Measurements from ENCODE around the gene EPB41L5.
"Not testable (repeated sequence)": the region's sequence is repeated elsewhere in the genome, so short reads cannot be mapped to it uniquely, and the experiment has no call there.

The EPB41L5 gene

DNA sequence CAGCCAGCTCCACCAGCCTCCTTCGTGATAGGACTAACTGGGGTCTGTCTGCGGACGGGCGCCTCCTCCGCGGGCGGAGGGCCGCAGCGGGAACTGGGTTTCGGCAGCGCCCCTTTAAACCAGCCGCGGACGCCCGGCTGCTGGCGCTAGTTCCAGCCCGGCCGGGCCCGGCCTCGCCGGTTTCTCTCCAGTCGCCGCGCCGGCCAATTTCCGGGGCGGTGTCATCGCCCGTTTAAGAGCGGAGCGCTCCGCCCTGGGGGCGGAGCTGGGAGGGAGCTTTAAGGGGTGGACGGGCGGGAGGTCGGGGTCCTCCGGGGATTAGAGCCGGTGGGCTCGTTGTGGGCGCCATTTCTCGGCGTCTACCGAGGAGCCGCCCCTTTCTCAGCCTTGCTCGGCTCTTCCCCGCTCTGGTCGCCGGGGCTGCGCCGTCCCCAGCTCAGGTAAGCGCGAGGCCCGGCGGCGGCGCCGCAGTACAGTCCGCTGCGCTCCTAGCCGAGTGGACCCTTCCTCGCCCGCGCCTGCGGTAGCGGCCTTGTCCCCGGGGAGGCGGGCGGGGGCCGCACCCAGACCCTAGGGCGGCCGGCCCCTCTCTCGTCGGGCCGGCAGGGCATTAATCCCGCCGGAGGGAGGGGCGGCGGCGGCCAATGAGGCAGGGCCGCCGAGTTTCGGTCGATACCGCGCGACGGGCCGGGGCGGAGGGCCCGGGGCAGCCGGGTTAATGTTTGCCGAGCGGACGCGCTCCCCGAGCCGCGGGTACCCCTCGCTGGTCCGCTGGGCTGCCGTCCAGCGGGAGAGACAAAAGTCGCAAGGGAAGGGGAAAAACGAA is at the start of gene EPB41L5:
EPB41L5 (plus strand) TSS at position 307 of the 826 bp plus-strand sequence. CDS start 6,008 bp downstream, outside the sequence.
- peak; percentile 97 for DNase-seq (ENCODE audit: low spot score)

DNA sequence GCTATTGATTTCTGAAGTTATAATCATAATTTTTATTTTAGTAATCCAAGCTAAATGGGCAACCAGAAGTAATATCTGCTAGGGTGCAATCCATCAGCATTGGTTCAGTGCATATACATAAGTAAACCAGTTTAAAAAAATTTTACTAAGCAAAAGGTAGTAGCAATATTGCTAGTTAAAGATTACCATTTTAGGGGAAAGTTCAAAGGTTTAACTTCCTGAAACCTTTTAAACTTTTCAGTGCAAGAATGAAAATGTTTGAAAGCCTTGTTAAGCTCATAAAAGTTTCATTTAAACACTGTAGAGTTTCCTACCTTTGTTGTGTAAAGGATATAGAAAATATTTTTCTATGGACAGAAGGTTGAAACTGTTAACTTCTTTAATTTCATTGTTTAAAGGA is 31.0 kb upstream of the EPB41L5 start:
- no peak for DNase-seq (ENCODE audit: low spot score)

DNA sequence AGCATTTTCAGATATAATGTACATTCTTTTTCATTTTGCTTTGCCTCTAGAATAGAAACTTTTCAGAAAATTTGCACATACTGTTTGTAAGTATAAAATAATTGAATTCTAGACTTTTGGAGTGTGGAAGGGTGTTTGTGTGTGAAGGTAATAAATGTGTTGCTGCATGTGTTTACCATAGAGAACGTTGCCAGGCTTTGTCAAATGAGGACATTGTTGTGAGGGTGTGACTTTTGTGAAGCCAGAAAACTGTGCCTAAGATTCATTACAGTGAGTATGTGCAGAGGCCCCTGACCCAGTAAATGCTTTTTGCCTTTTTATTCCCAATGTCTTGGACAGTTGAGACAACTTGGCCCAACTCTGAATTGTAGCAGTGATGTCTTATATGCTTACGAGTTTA is 30.4 kb upstream of the EPB41L5 start:
- DNase-seq (ENCODE audit: low spot score) = no peak

DNA sequence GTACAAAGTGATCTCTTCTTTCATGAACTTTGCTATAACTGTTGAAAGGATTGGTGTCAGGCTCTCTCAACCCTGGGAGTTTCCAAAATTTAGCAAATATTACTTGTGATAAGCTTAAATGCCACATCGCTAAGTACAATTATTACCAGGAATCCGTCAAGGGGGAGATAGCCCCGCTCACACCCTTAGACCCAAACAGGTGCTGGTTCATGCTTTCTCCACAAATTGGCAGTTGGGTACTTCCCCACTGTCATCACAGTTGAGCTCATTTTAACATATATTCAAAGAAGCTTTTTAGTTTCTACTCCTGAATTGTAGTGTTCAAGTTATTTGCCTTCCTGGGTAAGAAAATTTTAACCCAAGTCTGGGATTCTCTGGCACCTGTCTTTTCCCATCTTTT is 29.8 kb upstream of the EPB41L5 start:
- no peak for DNase-seq (ENCODE audit: low spot score)

DNA sequence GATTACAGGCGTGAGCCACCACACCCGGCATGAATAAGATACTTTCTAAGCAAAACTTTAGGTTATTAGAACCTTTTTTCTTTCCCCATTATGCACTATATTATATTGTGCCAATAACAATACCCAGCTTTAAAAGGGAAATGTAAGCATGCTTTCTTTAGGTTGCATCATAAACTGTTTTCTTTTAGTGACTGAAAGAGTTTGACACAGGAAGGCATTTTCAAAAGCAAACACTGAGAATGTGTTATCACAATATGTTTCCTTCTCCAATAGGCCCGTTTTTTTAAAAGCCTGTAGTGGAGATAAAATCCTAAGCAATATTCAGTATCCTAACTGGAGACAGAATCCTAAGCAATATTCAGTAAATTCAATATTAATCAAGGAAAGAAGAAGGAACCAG is 16.7 kb upstream of the EPB41L5 start:
- DNase-seq (ENCODE audit: low spot score) = no peak

DNA sequence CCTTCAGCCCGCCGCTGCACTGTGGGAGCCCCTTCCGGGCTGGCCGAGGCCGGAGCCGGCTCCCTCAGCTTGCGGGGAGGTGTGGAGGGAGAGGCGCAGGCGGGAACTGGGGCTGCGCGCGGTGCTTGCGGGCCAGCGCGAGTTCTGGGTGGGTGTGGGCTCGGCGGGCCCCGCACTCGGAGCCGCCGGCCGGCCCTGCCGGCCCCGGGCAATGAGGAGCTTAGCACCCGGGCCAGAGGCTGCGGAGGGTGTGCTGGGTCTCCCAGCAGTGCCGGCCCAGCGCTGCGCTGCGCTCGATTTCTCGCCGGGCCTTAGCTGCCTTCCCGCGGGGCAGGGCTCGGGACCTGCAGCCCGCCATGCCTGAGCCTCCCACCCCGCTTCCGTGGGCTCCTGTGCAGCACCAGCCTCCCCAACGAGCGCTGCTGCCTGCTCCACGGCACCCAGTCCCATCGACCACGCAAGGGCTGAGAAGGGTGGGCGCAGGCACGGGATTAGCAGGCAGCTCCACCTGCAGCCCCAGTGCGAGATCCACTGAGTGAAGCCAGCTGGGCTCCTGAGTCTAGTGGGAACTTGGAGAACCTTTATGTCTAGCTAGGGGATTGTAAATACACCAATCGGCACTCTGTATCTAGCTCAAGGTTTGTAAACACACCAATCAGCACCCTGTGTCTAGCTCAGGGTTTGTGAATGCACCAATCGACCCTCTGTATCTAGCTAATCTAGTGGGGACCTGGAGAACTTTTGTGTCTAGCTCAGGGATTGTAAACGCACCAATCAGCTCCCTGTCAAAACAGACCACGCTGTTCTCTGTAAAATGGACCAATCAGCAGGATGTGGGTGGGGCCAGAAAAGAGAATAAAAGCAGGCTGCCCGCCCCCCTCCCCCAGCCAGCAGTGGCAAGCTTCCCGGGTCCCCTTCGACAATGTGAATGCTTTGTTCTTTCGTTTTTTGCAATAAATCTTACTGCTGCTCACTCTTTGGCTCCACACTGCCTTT is 15.7 kb upstream of the EPB41L5 start:
- not testable (repeated sequence) for DNase-seq (ENCODE audit: low spot score)

DNA sequence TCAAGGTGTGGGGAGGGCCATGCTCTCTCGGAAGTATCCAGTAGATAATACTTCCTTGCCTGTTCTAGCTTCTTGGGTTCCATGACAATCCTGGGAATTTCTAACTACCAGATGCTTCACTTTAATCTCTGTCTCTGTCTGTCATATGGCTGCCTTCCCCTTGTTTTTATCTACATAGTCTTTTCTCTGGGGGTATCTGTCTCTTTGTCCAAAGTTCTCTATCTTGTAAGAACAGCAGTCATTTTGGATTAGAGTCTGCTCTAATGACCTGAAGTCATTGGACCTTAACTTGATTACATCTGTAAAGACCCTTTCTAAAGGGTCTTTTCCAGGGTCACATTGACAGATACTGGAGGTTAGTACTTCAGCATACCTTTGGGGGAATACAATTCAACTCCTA is 11.4 kb upstream of the EPB41L5 start:
- DNase-seq (ENCODE audit: low spot score) = no peak

DNA sequence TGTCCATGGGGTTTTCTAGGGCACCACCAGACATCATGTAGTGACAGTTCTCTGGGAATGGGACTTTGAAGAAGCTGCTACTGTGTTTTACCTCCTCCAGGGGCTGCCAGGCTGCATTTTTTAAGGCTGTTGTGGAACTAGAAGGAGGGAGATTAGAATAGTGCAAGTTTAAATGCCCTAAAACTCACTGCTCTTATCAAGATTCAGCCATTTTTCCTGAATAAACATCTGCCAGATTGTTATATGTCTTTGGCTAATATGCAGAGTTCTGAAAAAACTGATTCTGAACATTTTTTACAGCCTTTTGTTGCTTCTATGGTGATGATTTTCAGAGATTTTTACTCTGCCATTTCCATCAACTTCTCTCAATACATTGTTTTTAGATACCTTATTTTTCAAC is 8.6 kb upstream of the EPB41L5 start:
- DNase-seq (ENCODE audit: low spot score) = no peak

DNA sequence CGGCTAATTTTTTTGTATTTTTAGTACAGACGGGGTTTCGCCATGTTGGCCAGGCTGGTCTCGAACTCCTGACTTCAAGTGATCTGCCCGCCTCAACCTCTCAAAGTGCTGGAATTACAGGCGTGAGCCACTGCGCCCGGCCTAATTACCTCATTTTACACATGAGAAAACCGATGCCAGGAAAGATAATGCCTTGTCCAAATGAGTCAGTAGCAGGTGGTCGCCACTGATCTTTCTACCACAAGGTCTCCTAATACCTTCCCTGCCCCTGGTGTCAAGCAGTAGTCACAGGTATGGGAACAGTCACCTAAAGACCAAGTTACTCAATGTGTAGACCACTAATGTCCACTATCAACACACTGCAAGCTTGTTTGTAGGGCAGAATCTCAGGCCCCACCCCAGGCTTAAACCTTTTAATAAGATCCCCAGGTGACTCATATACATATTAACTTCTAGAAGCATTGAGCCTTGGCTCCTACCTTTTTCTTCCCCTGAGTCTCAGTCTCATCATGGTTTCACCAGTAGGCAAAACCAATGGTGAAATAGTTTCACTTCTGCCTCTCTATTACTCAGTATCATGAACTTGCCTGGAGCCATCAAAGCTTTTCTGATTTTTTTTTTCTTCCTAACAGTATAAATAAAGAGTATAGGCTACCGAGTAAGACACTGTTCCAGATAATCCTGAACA is 6.9 kb upstream of the EPB41L5 start:
- DNase-seq (ENCODE audit: low spot score) = no peak

DNA sequence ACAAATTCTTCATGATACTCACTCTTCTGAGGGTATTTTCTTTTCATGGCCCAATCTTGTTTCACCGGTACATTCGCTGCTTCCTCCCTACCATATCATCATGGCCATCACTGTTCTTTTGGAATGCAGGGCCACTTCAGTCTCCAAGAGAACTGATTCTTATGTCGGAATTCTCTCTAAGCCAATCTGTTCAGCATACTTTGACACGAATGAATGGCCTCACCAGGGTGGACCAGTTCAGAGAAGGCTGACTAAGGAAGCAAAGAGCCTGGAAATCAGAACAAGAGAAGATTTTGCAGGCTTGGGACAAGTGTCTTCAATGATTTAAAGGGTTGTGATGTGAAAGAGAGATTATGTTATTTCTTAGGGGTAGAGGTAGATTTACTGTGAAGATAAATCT is 5.0 kb upstream of the EPB41L5 start:
- no peak for DNase-seq (ENCODE audit: low spot score)

DNA sequence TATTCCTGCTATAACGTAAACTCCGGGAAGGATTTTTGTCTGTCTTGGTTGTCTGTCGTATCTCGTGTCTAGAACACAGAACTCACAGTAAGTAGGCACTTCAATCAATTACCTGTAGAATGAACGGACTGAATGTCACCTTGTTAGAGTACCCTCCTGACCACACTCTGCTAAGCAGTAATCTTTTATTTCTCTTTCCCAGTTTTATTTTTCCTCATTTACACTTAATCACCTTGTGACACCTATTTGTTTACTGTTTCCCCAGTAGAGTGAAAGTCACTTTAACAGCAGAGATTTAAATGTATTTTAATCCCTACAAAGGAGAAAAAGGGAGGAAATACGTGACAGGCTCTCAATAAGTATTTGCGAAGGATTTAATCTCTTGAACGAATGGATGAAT is 514 bp upstream of the EPB41L5 start:
- no peak for DNase-seq (ENCODE audit: low spot score)

DNA sequence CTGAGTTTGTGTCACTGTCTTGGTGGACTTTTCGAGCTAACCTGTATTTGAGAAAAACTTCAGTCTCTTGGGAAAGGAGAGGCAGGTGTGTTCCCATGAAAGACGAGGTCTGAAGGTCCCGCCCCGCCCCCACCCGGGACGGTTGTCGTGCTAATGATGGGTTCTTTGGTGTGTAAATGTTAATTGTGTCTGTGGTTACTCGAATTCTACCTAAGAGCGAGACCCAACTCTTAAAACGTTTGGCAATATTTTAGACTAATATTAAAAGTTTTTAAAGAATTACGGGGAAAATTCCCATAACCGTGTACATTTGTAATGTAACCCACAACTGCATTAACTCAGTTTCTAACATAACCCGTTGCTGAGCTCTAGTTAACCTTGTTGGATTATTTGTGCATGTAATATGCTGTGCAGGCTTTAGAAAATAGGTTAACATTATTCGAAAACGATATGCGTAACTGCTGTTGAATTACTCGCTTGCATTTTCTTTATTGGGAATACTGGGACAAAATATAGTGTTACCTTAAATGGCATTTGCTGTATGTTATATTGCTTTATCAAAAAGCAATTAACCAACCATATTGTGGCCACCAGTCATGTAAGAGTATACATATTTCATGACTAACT is 833 bp downstream of the EPB41L5 start:
- DNase-seq (ENCODE audit: low spot score) = no peak

DNA sequence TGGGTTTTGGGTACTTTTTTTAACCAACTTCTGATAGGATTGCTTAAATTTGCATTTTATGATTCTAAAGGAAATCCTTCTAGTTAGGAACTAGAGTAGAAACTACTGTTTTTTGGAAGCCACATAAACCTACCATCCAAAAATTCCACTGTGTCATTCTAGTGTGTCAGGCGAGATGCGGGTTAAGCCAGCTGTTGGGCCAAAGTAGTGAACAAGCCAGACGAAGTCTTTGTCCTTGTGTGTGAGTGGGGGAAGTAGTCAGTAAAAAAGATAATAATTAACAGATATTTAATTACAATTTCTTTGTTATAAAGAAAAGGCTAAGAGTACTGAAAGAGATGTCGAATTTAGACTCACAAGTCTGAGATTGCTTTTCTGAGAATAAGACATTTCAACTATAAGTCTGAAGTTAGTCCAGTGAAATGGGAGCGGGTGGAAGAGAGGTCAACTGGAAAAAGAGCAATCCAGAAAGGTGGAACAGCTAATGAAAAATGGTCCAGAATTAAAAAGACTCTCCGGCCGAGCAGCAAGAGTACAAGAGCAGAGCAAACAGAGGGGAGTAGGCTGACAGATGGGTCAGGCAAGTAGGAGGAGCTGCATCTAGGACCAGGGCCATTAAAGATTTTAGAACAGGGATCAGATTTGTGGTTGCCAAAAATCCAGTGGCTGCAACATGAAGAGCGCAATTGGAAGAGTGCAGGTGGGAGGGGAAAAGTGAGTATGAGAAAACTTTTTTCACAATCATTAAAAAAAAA is 1.5 kb downstream of the EPB41L5 start:
- DNase-seq (ENCODE audit: low spot score) = no peak

DNA sequence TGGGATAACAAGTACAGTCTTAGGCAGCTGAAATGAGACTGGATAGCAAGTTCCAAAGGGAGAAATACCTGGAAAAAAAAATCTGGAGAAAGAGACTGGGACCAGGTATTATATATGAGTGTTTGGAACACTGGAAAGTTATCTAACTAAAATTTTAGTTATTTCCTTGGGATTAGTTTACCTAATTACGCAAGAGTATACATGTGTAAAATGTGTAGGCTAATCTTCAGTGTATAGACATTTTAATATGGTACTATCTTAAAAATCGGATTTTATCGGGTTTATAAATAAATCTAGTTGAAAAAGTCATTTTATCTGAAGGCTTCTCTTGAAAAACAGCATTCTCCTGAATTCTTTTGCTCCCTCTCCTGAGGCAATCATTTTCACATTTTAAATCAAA is 3.9 kb downstream of the EPB41L5 start:
- DNase-seq (ENCODE audit: low spot score) = no peak

DNA sequence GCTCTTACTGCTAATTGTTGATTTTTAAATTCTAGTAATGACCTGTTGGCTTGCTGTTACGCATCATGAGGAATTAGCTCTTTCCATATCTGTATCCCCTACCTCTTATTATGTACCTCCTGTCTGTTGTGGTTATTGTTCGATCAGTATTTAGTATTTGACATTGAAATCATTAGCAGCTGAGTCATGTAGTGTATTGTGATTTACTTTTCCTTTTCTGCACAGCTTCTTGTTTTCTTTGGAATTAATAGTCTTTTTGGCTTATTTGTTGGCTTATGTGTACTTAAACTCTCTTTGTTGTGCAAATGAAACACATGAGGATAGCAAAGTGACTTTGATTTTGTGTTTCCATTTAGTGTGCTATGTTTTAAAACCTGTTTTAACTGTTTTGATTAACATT is 4.3 kb downstream of the EPB41L5 start:
- no peak for DNase-seq (ENCODE audit: low spot score)

DNA sequence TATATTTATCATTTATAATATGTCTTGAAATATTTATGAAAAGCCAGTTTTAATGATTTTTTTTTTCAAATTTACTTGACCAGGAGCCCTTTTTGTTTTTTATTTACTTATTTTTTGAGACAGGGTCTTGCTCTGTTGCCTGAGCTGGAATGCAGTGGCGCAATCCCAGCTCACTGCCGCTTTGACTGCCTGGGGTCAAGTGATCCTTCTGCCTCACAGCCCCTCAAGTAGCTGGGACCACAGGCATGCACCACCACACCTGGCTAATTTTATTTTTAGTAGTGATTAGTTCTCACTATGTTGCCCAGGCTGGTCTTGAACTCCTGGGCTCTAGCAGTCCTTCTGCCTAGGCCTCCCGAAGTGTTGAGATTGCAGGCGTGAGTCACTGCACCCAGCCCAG is 5.7 kb downstream of the EPB41L5 start:
- DNase-seq (ENCODE audit: low spot score) = no peak

DNA sequence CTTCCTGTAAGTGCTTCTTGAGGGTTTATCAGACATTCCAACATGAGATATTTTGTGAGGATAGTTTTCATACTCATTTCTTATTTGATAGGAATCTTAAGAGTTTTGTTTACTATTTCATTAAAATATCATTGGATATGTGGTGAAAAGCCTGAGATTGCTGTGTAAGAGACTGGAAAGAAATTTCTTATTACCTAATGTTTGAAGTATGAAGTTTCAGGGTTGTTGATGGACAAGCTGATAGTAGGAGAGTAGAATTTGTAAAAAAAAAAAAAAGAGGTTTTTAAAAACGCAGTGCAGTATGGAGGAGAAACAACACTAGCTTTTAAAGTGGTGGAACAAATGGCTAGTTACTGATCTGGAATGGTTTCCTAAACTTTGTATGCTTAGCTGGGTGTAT is 7.7 kb downstream of the EPB41L5 start:
- no peak for DNase-seq (ENCODE audit: low spot score)

DNA sequence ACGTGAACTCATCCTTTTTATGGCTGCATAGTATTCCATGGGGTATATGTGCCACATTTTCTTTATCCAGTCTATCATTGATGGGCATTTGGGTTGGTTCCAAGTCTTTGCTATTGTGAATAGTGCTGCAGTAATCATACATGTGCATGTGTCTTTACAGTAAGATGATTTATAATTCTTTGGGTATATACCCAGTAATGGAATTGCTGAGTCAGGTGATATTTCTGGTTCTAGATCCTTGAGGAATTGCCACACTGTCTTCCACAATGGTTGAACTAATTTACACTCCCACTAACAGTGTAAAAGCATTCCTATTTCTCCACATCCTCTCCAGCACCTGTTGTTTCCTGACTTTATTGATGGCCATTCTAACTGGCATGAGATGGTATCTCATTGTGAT is 9.6 kb downstream of the EPB41L5 start:
- DNase-seq (ENCODE audit: low spot score) = not testable (repeated sequence)

DNA sequence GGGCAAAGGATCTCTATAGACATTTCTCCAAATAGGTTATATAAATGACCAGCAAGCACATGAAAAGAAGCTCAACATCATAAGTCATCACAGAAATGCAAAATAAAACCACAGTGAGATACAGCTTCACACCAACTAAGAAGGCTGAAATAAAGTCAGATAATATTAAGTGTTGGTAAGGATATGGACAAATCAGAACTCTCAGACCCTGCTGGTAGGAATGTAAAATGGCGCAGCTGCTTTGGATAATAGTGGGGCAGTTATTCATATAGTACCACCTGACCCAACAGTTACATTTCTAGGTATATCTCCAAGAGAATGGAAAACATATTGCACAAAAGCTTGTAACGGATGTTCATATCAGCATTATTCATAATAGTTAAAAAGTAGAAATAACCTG is 14.0 kb downstream of the EPB41L5 start:
- DNase-seq (ENCODE audit: low spot score) = no peak

DNA sequence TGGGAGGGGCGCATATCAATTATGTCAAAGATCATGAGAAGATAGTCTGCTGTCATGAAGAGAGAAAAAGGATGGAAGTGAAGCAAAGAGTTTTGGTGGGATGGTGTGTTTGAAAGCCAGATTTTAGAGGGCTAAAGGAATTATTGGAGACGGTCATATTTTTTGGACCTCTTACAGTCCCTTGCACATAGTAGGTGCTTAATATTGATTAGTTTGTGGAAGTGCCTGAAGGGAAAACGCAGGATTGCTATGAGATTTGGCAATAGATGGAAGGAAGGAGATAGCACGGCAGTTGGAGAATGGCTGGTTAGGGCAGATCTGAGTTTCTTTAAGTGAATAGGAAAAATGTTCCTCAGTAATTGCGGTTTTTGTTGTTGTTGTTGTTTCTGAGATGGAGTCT is 15.9 kb downstream of the EPB41L5 start:
- DNase-seq (ENCODE audit: low spot score) = no peak
